ENCODE data around the gene RNF17.
A peak's percentile ranks its signal among the peaks of the same experiment; 100 is the strongest.

Gene RNF17

GRCh38 chr13:24899601-24900000, 135.6 kb downstream of the RNF17 start:
- no peak for DNase-seq

DNA sequence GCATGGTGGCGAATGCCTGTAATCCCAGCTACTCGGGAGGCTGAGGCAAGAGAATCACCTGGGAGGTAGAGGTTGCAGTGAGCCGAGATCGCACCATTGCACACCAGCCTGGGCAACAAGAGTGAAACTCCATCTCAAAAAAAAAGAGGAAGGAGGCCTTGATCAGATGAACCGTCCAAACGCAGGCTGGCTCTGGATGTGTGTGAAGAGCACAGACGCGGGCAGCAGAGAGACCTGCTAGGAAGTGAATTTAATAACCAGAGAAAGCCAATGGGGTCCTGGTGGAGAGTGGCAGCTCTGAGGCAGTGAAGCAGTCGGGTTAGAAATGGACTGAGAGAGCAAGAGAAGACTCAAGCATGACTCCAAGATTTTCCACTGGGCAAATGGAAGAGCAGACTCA, 136.5 kb downstream of the RNF17 start:
- no peak for DNase-seq

DNA sequence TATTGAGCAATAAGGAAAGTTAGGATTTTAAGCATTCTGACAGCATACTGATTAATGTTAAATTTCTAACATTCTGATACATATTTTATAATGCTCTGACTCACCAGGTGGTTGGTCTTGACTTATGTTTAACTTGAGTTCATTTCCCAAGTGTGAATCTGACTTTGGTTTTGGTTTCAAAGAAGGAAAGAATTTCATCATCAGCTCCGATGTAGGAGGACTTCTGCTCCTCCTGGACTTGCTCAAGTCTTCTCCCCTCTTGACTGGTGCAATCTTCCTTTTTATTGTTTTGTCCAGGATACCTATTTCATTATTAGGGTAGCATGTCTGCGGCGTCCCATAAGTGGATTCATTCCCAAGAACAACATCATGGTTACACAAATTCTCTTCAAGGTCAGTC, 141.3 kb downstream of the RNF17 start:
- no peak for DNase-seq

DNA sequence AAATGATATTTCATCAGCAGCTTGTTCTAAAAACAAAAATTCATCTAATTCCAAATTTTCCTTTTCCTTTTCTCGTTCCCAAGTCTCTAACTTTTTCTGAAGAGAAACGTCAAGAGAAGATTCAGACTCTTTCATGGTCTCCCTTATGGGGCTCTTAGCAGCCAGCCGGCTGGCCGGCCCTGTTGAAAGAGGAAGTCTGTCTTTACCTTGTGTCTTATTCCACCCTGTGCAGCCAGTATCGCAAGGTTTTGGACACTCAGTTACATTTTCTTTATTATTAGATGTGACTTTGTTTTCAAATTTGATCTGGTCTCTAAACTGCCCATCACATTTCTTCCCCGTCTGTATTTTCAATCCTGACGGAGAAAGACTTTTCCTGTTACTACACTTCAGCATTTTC, 142.3 kb downstream of the RNF17 start:
- DNase-seq, result no peak

DNA sequence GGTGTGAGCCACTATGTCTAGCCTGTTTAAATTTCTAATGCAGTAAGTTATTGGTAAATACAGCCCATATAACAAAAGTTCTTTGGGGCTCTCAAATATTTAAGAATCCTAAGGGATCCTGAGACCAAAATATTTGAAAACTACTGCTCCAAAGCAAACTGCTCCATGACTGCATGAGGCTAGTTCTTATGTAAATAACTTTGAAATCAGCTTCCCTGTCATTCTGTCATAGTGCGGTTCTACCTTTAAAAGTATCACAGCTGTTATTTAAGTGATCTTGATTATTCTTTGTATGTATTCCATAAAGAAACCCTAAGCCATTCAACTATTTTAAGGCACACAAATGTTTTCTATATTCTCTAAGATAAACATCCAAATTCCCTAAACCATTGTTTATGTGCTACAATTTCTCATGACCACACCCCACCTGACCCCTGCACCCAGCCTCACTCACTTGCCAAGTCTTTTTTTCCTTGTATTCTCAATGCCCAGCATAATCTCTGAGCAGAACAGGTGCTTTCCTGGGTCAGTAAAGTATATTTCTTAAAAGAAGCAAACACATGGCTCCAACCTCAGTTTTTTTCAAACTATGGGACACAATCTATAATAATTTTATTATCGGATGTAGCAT, 146.6 kb downstream of the RNF17 start:
- DNase-seq, result no peak

DNA sequence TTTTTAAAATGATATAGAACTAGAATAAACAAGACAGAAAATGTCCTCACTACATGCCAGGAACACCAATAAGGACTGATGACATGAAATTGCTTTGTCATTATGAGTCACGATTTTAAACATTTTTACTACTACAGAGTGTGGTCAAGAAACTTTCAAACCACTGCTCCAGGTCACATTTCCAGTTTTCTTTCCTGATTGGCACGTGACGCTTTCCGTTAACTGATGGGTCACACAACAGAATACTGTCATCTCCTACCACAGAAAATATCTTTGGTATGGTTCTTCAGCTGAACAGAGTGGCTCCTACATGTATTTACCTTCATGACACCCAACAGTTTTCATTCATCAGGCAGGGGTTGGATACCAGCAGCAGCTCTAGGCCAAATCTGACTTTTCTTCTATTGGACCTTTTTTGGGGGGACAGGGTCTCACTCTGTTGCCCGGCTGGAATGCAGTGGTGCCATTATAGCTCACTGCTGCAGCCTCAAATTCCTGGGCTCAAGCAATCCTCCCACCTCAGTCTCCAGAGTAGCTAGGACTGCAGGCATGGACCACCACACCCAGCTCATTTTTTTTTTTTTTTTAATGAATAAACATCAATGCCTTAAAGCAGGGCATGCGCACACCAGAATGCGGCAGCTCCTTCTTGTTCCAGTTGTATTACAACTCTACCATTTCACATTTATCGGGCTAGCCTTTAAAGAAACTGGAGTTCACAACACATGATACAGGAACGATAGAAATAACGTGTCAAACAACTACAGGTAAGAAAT, 147.4 kb downstream of the RNF17 start:
- DNase-seq, result no peak

DNA sequence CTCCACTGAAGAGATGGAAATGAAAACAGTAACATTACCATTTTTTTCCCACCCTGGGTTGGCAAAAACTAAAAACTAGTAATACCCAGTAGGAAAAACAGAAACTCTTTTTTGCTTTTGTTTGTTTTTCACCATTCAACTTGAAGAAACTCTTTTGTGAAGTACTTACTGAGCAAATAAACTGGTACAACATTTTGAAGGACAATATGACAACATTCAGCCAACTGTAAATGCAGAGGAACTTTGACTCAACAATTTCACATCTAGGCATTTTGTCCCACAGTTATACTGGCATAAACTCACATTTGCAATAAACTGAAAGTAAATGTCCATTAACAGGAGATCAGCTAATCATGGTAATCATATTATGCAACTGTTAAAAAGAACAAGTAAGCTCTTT, 152.5 kb downstream of the RNF17 start:
- no peak for DNase-seq

DNA sequence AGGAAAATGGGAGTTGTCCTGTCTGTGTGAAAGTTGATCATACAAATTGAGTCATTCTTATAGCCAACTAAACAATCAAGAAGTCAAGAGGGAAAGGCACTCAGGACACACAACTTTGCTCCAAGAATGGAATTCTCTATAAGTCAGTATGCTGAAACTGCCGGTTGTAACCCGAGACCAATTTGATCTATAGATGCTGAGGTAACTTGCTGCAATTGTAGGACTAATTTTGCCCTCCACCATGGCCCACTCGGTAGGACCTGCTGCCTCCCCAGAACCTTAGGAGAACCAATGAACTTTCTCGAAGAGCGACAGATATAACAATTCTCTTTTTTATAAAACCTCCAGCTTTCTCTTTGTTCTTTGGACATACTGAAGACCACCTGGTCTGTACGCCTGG, 157.0 kb downstream of the RNF17 start:
- no peak for DNase-seq

DNA sequence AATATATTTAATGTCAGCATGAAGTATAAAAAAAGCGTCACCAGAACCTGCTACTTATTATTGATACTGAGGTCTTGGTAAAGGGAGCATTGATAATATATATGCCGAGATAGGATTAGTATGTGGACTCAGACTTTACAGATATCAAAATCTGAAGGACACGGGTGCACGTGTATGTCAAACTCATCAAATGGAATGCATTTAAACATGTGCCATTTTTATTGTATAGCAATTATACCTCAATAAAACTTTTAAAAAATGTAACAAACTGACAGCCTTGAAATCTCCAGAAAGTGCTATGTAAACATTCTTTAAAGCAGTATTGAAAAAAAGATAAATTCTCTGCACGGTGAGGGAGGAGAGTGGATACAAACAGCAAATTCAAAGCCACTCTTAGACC, 157.9 kb downstream of the RNF17 start:
- DNase-seq, result no peak

GRCh38 chr13:24922387-24922744, 158.4 kb downstream of the RNF17 start:
- no peak for DNase-seq

DNA sequence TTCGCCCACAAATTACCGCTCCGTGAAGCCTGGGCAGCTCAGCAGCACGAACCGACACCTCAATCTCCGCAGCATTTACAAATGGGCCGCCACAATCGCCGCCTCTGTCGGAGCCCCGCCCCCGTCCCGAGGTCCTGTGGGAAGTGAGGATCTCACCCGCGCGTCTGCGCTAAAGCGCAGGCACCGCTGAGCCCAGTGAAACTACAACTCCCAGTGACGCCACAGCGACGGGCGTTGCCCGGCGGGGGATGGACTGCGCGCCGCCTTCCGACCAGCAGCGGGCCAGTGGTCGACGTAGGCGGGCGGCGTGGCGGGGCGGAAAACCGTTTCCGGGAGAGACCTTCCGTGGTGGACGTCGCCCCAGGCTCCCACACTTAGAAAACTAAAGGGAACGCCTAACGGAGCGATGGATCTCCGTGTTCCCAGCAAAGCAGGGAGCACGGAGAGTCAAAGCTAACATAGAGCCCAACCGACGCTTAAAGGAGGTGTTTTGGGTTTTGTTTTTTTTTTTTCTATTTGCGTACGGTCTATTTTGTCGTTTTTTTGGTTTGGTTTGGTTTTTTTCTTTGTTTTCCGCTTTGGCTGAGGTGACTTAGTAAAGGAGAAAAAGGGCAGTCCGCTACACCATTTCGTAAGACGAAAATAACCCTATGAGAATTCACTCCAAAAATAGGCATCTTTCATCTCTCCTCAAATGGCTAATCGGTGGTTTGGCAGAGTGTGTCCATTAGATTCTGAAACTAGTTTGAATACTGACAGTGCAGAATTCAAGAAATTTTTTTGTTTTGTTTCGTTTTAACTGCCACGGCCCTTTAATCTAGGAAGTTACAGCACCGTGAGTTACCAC, 159.0 kb downstream of the RNF17 start:
- DNase-seq, result peak; percentile 80

DNA sequence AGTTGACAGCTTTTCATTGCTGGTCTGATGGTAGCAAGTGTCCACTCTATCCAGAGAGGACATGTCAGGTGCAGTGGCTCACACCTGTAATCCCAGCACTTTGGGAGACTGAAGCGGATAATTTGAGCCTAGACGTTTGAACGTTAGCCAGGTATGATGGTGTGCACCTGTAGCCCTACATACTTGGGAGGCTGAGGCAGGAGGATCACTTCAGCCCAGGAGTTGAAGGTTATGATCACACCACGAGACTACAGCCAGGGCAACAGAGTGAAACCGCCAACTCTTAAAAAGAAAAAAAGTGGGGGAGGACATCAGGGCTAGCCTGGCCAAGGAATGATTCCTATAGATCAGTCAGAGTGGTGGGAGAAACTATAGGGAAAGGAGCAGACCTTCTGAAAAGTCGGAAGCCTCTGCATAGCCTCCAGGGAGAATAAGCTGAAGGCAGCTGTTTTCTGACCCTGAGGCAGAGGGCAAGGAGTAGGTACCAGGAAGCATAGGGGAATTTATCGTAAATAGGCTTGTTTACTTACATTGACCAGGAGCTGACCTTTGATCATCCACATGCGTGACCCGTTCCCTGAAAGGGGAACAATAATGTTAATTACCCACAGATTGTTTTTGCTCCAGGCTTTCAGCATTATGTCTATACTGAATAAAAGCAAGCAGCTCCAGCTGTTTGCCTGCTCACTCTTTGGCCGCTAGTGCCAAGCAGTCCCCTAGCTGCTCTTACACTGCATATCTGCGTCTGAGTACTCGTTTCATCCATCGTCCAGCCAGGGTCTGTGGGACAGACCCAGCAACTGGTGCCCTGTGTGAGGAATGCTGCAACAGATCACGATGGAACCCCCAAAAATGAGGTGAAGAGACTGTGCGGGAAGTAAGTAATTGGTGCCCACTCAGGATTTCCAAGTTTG, 161.6 kb downstream of the RNF17 start:
- no peak for DNase-seq

DNA sequence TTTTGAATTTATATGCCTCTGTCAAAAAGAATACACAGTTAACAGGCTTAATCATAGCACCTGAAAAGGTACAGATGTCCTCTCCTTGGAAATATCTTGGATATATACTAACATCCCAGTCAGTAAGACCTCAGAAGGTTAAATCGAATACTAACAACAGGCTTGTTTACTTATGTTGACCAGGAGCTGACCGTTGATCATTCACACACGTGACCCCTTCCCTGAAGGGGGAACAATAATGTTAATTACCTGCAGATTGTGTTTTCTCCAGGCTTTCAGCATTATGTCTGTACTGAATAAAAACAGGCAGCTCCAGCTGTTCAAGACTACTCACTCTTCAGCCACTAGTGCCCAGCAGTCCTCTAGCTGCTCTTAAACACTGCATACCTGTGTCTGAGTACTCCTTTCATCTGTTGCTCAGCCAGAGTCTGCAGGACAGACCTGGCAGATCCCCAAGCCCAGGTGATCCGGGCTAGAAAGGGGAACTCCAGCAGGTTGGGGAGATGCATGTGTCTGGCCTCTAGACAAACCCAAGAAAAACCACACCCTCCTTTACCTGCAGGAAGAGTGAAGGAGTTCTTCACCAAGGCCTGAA, 163.9 kb downstream of the RNF17 start:
- DNase-seq, result no peak

- no peak for DNase-seq
These were observed 165.2 kb downstream of the RNF17 start for GRCh38 chr13:24929196-24929595.

All from SHP77 treated with DMSO at 0.1 percent for 48 hours (cell line).